HCT116 (cell line): ENCODE results near the gene HIPK3. TPM values are rescaled to one million over a fixed set of nuclear protein-coding genes. Genes with fewer than 3 reads are reported as not detected.

Experiments
- ATAC-seq: fragments of 200-7000 bp; cut with Tn5 transposase; 2 replicates; pipeline ENCODE4 v1.9.1; 2020; ENCODE audit warnings: mild to moderate bottlenecking, moderate library complexity
- BruUV-seq: library from RNA; stranded (reverse); fragments of 400-500 nt; replicated peaks from 2 replicates; lab custom pipeline; 2021; lab: Mats Ljungman, UMichigan
- CTCF ChIA-PET: fragments of 300-600 bp; sonication (Branson Sonifier 250); formaldehyde crosslinking; loops from one replicate; lab custom pipeline; 2021; ENCODE audit warnings: antibody characterized with exemption; lab: Charles Lee
- POLR2A ChIA-PET: fragments of 300-600, 350-600 bp; sonication (Branson Sonifier 250); formaldehyde crosslinking; loops from one replicate; lab custom pipeline; 2021; ENCODE audit warnings: antibody characterized with exemption; lab: Charles Lee
- RAD21 ChIA-PET, 2 experiments: fragments of 300-600 bp; sonication (Branson Sonifier 250); formaldehyde crosslinking; loops; one replicate each; lab custom pipeline; 2023; ENCODE audit warnings: low total read pairs in 2 of 2; ENCODE audit not compliant: uncharacterized antibody in 2 of 2, unreplicated experiment in 2 of 2, low non-redundant PET in 1 of 2; lab: Charles Lee
- DNase-seq: peaks from one replicate; pipeline ENCODE4 v3.0.0-alpha.2; 2010; ENCODE audit warnings: low read depth, low spot score
- H2AFZ ChIP-seq: fragments of 200-600 bp; shearing (Covaris generic), sonication (generic); 2 replicates; pipeline ENCODE4 v1.6.1; 2017; ENCODE audit warnings: low read depth, mixed run types, mixed read lengths, antibody characterized with exemption, low read length; ENCODE audit not compliant: poor library complexity, severe bottlenecking
- H3K27ac ChIP-seq: 2 replicates; pipeline ENCODE4 v1.5.1; 2012; ENCODE audit warnings: low read depth, low read length
- H3K27me3 ChIP-seq: fragments of 200-600 bp; sonication (generic); 2 replicates; pipeline ENCODE4 v1.6.1; 2016; ENCODE audit warnings: mixed run types, low read length, mixed read lengths; ENCODE audit not compliant: insufficient read depth
- H3K36me3 ChIP-seq, 2 experiments: fragments of 200-500 bp in 1 of 2; fragments of 200-600 bp in 1 of 2; sonication (Bioruptor generic) in 1 of 2; sonication (generic) in 1 of 2; 2 replicates each; pipeline versions ENCODE4 v1.5.1 to v1.6.1; 2014 to 2016; ENCODE audit warnings: low read length in 2 of 2, inconsistent platforms in 1 of 2, mixed read lengths in 1 of 2, mixed run types in 1 of 2; ENCODE audit not compliant: insufficient read depth in 2 of 2, control insufficient read depth in 1 of 2
- H3K4me1 ChIP-seq, 2 experiments: fragments of 200-600 bp in 1 of 2; sonication (generic) in 1 of 2; 2 replicates each; pipeline versions ENCODE4 v1.5.1 to v1.6.1; 2012 to 2017; ENCODE audit warnings: low read length in 2 of 2, inconsistent platforms in 1 of 2, mild to moderate bottlenecking in 1 of 2, mixed read lengths in 1 of 2, mixed run types in 1 of 2, moderate library complexity in 1 of 2; ENCODE audit not compliant: insufficient read depth in 2 of 2, control insufficient read depth in 1 of 2
- H3K4me2 ChIP-seq: fragments of 200-600 bp; sonication (generic); 2 replicates; pipeline ENCODE4 v1.6.1; 2017; ENCODE audit warnings: mixed run types, low read length, mixed read lengths
- H3K4me3 ChIP-seq, 2 experiments: fragments of 200-600 bp in 1 of 2; sonication (generic) in 1 of 2; replicated peaks in 1 of 2; 2 replicates each; pipeline ENCODE4 v1.5.1; 2011 to 2016; ENCODE audit warnings: low read length in 2 of 2, control low read depth in 1 of 2, low read depth in 1 of 2, mild to moderate bottlenecking in 1 of 2, mixed read lengths in 1 of 2, mixed run types in 1 of 2
- H3K79me2 ChIP-seq: fragments of 200-600 bp; sonication (generic); 2 replicates; pipeline ENCODE4 v1.6.1; 2017; ENCODE audit warnings: mild to moderate bottlenecking, mixed run types, low read length, moderate library complexity, mixed read lengths; ENCODE audit not compliant: insufficient read depth
- H3K9ac ChIP-seq: fragments of 200-600 bp; sonication (generic); 2 replicates; pipeline ENCODE4 v1.6.1; 2016; ENCODE audit warnings: low read length, mixed read lengths
- H3K9me2 ChIP-seq: fragments of 200-600 bp; sonication (generic), shearing (Covaris generic); 2 replicates; pipeline ENCODE4 v1.6.1; 2017; ENCODE audit warnings: mixed run types, mild to moderate bottlenecking, moderate library complexity; ENCODE audit not compliant: insufficient read depth
- H3K9me3 ChIP-seq, 2 experiments: fragments of 200-500 bp in 1 of 2; fragments of 200-600 bp in 1 of 2; sonication (Bioruptor generic) in 1 of 2; sonication (generic) in 1 of 2; 2 replicates each; pipeline ENCODE4 v1.6.1; 2014 to 2017; ENCODE audit warnings: low read length in 2 of 2, mixed read lengths in 2 of 2, inconsistent platforms in 1 of 2, low read depth in 1 of 2, mild to moderate bottlenecking in 1 of 2, mixed run types in 1 of 2, moderate library complexity in 1 of 2; ENCODE audit not compliant: control insufficient read depth in 1 of 2, insufficient read depth in 1 of 2
- H4K20me1 ChIP-seq: fragments of 200-600 bp; sonication (generic), shearing (Covaris generic); 2 replicates; pipeline ENCODE4 v1.6.1; 2017; ENCODE audit warnings: mixed run types, mild to moderate bottlenecking, moderate library complexity; ENCODE audit not compliant: insufficient read depth
- JUND ChIP-seq: IDR thresholded peaks from 2 replicates; pipeline ENCODE4 v1.6.1; 2012
- MAX ChIP-seq: IDR thresholded peaks from 2 replicates; pipeline ENCODE4 v1.6.1; 2012
- POLR2AphosphoS5 ChIP-seq: IDR thresholded peaks from 2 replicates; pipeline ENCODE4 v1.6.1; 2011; ENCODE audit warnings: mild to moderate bottlenecking, low read depth, low read length, moderate library complexity
- REST ChIP-seq: IDR thresholded peaks from 2 replicates; pipeline ENCODE4 v1.6.1; 2012; ENCODE audit warnings: low read depth
- SIN3A ChIP-seq: IDR thresholded peaks from 2 replicates; pipeline ENCODE4 v1.6.1; 2012; ENCODE audit warnings: low read depth
- intact Hi-C: fragments of 100-400 bp; cut with micrococcal nuclease; formaldehyde crosslinking; loops from 2 replicates; pipeline ENCODE4 v1.10.0; 2022
- total RNA-seq: library from RNA; stranded (reverse); gene quantifications from one replicate; pipeline ENCODE4 v1.2.1, GENCODE V29; 2021; ENCODE audit not compliant: unreplicated experiment

Gene HIPK3
- total RNA-seq, 1 experiment from 2014 or later = 35.2 TPM

- POLR2A ChIA-PET = no interaction called here
- H2AFZ ChIP-seq = no peak overlapping the region
- H3K9ac ChIP-seq = no peak overlapping the region
- no peak overlapping the region for H3K4me2 ChIP-seq
- H3K4me1 ChIP-seq = no peaks in the 10 kb centered on the region
- TF ChIP-seq JUND (no peak), MAX (no peak)
- H4K20me1 ChIP-seq = no peaks in the 10 kb centered on the region
- H3K27ac ChIP-seq = no peak overlapping the region
- no peaks in the 10 kb centered on the region for H3K79me2 ChIP-seq
- H3K36me3 ChIP-seq = no peaks in the 10 kb centered on the region
- no peaks in the 10 kb centered on the region for H3K9me3 ChIP-seq
- H3K4me3 ChIP-seq = no peak overlapping the region
- RAD21 ChIA-PET = no interaction called here
- no peaks in the 10 kb centered on the region for H3K9me2 ChIP-seq
- no TSS peak for BruUV-seq
- intact Hi-C loops = no loop called here
- DNase-seq (no peak), ATAC-seq (no peak)
- H3K27me3 ChIP-seq = no peaks in the 10 kb centered on the region
- CTCF ChIA-PET = no interaction called here
Observed at GRCh38 chr11:33248416-33248971, 8.7 kb upstream of the HIPK3 start.

GRCh38 chr11:33256031-33256812 is 959 bp upstream of the HIPK3 start:
- H3K9me2 ChIP-seq = no peaks in the 10 kb centered on the region
- H3K27ac ChIP-seq = peak overlapping the region; percentile 99
- peak overlapping the region; percentile 76 for H3K4me2 ChIP-seq
- H3K27me3 ChIP-seq = no peaks in the 10 kb centered on the region
- intact Hi-C loops = loop anchor here (5.0 kb wide), 1 partner anchor 94 kb away; the partner anchor contains the start of gene CSTF3
- H3K79me2 ChIP-seq = peaks cover 31% of the 10 kb centered on the region
- peak overlapping the region; percentile 98 for H3K9ac ChIP-seq
- ChIA-PET POLR2A (no interaction called here), CTCF (no interaction called here), RAD21 (no interaction called here)
- H2AFZ ChIP-seq = peak overlapping the region; percentile 83
- no peak for ATAC-seq
- no peaks in the 10 kb centered on the region for H3K36me3 ChIP-seq
- H4K20me1 ChIP-seq = peaks cover 12% of the 10 kb centered on the region; the same call in 1 of the 2 replicates
- DNase-seq = no peak
- H3K4me1 ChIP-seq = peaks cover 16 to 31% of the 10 kb centered on the region in 2 experiments; a peak in 3 of 4 replicates
- TF ChIP-seq REST = no peak
- TF ChIP-seq SIN3A = peak; percentile 14; the same call in 1 of the 2 replicates
- no peak for TF ChIP-seq POLR2AphosphoS5
- H3K9me3 ChIP-seq = no peaks in the 10 kb centered on the region
- TSS peak; percentile 92 for BruUV-seq
- H3K4me3 ChIP-seq = peak overlapping the region; percentile 83 to 92
